Stimulated activated CD8-positive, alpha-beta memory T cell treated with anti-CD3 and anti-CD28 coated beads, Interleukin-4, amount 100 ng/mL, for 24 hours (primary cell): Measurements from ENCODE around the gene ECE1.
A peak's percentile ranks its signal among the peaks of the same experiment; 100 is the strongest.
"Not testable (repeated sequence)": the region's sequence is repeated elsewhere in the genome, so short reads cannot be mapped to it uniquely, and the experiment has no call there.

Experiments used
- DNase-seq: peaks from one replicate; pipeline ENCODE4 v3.0.0-alpha.2; 2020; ENCODE audit warnings: low read depth

The ECE1 gene

DNA sequence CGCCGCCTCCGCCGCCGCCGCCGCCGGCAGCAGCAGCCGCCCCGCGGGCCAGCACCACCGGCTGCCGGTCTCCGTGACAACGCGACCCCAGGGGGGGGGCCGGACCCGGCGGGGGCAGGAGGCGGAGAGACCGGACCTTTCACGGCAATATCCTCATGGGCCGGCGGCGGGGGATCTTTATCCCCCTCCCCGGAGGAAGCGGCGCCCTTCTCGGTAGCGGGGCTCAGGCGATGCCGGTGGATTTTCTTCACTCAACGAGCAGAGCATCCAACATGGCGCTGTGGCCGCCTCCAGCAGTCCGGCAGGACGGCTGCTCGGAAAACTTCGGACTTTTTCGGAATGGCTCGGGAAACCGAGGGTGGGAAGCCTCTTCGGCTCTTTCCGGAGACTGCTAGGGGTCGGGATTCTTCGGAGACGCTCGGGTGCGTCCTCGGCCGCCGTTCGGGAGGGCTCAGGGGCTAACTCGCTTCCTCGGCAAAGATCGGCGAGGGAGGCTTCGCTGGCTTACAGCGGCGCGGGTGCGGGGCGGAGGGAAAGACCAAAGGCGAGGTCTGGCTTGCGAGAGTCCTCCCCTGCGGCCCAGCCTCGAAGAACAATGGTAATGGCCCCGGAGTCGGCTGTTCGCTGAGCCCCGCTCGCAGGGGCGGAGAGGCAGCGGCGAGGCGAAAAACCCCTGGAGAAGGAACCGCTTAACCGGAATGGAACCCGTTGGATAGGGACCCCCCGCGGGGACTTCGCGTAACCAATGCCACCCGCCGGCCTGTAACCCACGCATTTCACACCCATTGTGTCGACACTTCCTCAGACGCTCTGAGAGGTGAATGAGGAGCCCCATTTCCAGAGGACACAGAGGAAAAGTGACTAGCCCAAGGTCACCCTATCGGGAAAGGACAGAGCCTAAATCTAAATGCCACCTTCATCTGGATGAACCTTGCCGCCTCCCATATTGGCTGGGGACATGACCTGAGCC lies 113.4 kb downstream of the ECE1 start, which contains the start of gene EIF4G3:
Gene EIF4G3 (minus strand): TSS at position 312 of the 970 bp plus-strand sequence. CDS start 174,155 bp downstream, outside the sequence.
- peak; percentile 99 for DNase-seq

DNA sequence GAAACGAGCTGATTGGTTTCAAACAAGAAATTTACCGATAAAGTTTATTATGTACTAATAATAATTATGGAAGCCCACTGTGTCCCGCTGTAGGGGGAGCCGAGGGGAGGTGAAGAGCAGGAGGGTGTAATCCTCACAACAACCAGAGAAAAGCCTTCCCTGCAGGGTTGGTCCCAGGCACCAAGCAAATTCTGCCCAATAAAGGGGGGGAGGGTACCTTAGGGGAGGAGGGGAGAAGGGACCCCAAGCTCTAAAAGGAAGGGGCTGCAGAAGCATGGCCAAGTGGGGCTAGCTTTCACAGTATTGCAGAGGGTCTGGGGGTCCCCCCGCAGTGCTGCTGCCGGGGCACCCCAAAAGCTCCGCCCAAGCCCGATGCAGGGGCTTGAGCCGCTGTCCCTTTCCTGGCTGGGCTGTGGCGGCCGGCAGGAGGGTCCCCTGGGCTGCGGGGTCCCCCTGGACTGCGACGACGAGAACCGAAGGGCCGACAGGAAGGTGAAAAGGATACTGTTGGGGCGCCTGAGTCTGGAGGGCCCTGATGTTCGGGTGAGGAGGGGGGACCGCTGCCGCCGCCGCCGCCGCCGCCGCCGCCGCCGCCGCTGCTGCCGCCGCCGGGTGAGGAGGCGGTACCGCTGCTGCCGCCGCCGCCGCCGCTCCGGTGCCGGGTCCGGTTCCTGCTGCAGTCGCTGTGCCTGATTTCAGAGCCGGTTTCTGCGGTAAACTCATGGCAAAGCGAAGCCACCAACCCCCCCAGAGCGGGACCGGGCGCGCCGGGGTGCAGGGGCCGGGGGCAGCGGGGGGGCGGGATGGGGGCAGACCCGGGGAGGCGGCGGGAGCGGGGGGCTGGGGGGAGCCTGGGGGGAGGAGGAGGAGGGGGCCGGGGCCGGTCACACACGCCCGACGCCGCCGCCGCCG lies 114.3 kb downstream of the ECE1 start:
- DNase-seq = peak; percentile 15

DNA sequence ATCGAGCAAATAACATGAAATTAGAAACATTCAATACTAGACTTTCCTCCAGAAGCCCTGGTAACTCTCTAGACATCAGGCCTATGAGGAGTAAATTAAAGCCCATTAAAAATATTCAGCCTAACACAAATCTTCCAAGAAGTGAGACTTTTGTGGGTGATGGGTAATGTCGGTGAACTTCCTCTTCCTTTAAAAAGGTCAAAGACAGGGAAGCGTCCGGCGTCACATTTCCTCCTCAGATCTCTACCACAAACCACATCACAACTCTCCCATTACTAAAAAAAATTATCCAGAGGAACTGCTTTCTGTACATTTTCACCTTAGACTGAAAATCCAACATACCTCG lies 115.0 kb downstream of the ECE1 start:
- no peak for DNase-seq

DNA sequence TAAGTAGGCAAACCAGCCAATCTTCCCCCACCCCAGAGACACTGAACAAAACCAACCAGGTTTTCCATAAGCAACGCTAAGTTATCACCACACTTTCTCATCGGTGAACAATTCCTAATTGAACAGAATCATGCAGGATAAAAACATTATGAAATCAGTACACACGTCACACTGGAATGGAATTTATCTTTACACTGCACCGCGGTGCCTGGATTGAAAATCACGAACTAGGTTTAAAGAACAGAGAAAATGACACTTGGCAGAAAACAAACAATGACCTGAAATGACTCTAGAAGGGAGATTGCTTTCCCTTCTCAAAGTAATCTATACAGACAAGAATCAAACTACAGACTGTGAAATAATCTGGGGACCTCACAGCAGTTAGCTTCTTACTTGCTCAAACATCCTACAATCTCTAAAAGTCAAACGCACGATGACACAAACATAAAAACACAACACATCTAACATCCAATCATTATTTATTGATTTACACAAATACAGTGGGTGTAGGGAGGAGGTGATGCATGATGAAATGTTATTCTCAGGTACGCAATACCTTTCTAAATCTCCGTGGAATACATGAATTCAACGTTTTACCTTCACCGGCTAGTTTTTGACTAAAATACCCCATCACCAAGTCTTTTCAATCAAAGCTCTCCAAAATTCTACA lies 115.5 kb downstream of the ECE1 start:
- DNase-seq = no peak

DNA sequence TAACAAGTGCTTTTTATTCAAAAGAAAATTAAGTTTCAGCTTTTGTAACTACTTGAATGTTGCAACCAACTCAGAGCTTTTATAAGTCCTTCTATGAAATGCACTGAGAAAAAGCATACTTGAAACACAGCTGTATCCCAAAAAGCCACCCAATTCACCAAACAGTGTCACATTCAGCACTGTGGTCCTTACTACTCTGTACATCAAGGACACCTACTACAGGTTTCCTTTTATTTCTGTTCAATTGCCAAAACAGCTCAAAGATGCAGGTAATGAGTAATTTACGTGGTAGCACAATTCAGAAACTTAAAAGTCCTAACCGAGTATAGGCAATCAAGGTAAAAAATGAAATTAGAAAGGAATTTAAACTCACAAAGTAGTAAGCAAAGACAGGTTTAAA lies 116.0 kb downstream of the ECE1 start:
- no peak for DNase-seq

DNA sequence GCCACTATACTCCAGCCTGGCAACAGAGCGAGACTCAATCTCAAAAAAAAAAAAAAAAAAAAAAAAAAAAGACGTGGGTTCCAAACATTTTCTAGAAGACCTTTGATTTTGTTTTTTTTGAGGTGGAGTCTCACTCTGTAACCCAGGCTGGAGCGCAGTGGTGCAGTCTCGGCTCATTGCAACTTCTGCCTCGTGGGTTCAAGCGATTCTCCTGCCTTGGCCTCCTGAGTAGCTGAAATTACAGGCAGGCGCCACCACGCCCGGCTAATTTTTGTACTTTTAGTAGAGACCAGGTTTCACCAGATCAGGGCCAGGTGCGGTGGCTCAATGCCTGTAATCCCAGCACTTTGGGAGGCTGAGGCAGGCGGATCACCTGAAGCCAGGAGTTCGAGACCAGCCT lies 117.2 kb downstream of the ECE1 start:
- DNase-seq = not testable (repeated sequence)

DNA sequence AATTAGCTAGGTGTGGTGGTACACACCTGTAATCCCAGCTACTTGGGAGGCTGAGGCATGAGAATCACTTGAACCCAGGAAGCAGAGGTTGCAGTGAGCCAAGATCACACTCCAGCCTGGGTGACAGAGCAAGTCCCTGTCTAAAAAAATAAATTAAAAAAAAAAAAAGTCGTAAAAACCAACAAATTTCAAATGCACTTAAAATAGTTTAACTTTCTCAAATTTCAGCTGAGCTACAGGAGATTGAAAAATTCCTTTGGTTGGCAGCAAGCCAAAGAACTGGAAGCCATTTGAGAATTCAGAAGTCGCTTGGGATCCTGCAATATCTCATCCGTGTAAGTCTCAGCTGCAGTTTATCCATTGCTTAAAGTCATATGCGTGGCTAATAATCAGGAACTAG lies 119.4 kb downstream of the ECE1 start:
- DNase-seq = not testable (repeated sequence)

DNA sequence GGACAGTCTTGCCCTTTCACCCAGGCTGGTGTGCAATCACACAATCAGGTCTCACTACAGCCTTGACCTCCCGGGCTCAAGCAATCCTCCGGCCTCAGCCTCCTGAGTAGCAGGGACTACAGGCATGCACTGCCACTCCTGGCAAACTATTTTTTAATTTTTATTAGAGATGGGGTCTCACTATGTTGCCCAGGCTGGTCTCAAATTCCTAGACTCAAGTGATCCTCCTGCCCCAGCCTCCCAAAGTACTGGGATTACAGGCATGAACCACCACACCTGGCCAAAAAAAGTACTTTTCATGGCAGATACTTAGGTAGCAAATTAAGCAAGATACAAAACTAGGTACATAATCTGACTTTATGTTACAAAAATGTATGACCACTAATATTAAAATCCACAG lies 121.8 kb downstream of the ECE1 start:
- DNase-seq = no peak
